Smooth muscle cell of trachea (primary cell): ENCODE results near the gene ZBTB47. TPM values are rescaled to one million over a fixed set of nuclear protein-coding genes. Genes with fewer than 3 reads are reported as not detected.

Experiments
- total RNA-seq: library from RNA; depleted of rRNA; stranded (reverse); fragments of >200 nt; gene quantifications from 2 replicates; pipeline ENCODE4 v1.2.1, GENCODE V29; 2014

ZBTB47 gene
- 24.1 and 59.7 TPM in 2 replicates for total RNA-seq

DNA sequence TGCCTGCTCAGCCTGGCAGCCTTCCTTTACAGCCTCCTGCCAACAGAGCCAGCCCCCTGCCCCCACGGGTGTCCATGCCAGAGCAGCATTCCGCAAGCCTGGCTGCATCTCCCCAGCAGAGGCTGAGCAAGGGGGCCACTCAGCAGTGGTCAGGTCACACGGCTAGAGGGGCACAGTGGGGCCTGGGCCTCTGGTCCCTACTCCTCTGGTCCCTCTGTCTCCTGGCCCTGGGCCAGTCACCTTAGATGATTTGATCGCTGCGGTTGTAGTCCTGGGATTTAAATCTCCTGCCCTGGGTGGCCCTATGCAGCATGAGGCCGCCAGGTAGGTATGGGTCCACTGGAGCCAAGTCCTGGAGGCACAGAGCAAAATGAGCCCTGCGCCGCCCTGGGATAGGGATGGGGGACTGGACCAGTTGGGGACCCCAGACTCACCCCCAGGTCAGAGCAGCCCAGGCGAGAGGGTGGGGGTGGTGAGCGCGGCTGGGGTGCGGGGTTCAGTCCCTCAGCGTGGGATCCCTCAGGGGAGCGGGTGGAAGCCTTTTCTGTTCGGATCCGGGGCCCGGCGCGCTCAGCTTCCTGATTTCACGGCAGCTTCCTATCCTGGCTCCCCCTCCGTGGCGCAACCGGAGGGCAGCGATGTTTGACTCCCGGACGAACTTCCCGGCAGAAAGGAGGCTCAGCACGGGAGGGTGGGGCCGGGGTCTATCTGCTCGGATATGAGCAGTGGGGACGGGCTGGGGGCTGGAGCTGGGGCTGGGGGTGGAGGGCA, at the start of gene ZBTB47:
Gene ZBTB47, plus strand, starts transcription at position 138 of the 771 bp plus-strand sequence. CDS start 4,659 bp downstream, outside the sequence.

DNA sequence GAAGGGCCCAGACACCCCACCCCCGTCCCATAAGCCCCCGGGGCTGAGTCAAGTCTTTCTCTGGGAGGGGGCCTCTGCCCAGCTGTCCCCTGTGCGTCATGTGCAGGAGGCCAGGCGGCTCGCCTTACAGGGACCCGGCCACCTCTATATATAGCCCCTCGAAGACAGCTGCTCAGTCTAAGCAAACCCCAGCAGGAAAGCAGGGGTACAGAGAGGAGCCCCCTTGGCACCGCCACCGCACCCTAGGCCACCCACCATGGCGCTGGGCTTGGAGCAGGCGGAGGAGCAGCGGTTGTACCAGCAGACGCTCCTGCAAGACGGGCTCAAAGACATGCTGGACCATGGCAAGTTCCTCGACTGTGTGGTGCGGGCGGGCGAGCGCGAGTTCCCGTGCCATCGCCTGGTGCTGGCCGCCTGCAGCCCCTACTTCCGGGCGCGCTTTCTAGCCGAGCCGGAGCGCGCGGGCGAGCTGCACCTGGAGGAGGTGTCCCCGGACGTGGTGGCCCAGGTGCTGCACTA, 31.9 kb downstream of the ZBTB47 start, which contains the start of gene KLHL40:
Gene KLHL40, plus strand, starts transcription at position 175 of the 519 bp plus-strand sequence. Its CDS starts 82 bp downstream, at position 257.

DNA sequence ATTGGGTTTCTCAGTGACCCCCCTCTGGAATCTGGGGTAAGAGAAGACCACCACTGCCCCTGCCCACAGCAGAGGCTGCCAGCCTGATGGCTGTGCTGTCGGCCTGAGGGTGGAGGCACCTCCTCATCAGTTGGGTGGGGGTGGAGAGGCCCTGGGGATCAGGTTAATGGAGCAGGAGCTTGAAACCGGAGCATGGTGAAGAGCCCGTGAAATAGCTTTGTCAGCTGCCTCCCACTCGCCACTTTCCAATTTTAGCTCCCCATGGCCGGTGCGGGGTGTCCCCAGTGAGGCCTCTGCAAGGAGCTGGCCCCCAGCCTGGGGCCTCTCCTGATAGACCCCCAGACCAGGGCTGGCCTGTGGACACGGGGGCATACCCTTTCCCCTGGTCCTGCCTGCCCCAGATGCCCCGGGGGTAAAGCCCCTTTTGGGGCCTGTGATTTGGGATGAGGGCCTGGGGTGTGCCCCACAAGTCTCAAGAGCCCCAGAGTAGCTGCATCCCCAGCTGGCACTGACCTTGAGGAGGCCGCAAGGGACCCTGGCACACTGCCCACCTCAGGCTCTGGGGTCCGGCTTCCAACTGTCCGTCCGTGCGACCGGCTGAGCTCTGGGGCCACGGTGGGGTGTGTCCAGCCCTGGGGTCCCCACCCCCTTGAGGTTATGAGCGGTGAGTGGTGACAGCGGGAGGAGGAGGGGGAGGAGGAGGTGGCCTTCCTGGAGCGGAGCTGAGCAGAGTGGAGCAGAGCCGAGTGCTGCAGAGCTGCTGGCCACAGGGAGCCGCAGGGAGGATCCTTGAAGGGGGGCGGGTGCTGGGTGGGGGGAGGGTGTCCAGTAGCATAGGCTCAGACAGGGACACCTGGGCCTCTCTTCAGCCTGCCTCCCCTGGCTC, 48.8 kb downstream of the ZBTB47 start, which contains the start of gene HHATL:
Gene HHATL, minus strand, starts transcription at position 733 of the 886 bp plus-strand sequence. CDS start 1,972 bp downstream, outside the sequence.

Other genes with a start within 250 kb of the ZBTB47 start
- not detected in 2 replicates for gene LYZL4, start 243.1 kb upstream of the ZBTB47 start, total RNA-seq
- gene VIPR1, start 151.1 kb upstream of the ZBTB47 start, total RNA-seq = 0.29 TPM in 1 of 2 replicates, not detected in the other
- gene SEC22C, start 71.7 kb upstream of the ZBTB47 start, total RNA-seq = 70.3 and 82.6 TPM in 2 replicates
- 12.1 and 24.0 TPM in 2 replicates for gene SS18L2, start 62.8 kb upstream of the ZBTB47 start, total RNA-seq
- gene NKTR, start 53.0 kb upstream of the ZBTB47 start, total RNA-seq = 37.5 and 85.2 TPM in 2 replicates
- not detected in 2 replicates for gene KLHL40, start 31.8 kb downstream of the ZBTB47 start, total RNA-seq
- not detected in 2 replicates for gene HHATL, start 49.1 kb downstream of the ZBTB47 start, total RNA-seq
- gene CCDC13, start 119.6 kb downstream of the ZBTB47 start, total RNA-seq = 0.29 and 1.2 TPM in 2 replicates
- gene HIGD1A, start 150.8 kb downstream of the ZBTB47 start, total RNA-seq = 125 and 203 TPM in 2 replicates
- gene ACKR2, start 155.7 kb downstream of the ZBTB47 start, total RNA-seq = 0.15 and 0.17 TPM in 2 replicates
- gene CYP8B1, start 222.2 kb downstream of the ZBTB47 start, total RNA-seq = not detected in 2 replicates